Activated CD4-positive, alpha-beta T cell treated with anti-CD3 and anti-CD28 coated beads for 48 hours (primary cell): Measurements from ENCODE around the gene FCHO2.
A peak's percentile ranks its signal among the peaks of the same experiment; 100 is the strongest.

Source experiments
- DNase-seq: peaks from one replicate; pipeline ENCODE4 v3.0.0-alpha.2; 2020

FCHO2 gene

DNA sequence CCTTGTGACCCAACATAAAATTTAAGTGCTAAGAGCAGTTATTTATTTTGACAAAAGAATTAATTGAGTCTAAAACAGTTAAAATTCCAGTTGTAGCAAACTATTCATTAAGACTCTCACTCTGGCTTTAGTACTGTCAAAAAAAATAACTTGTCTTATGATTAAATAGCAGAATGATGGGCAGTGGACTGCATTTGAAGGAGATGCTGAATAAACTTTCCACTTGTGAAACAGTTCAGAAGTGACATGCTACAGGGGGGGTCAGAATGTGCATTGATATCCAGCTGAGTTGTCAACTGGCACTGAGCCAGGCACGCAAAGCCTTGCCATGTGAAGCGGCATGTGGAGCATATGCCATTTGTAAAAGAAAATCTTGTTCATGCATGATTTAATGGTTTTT lies 76.0 kb downstream of the FCHO2 start:
- DNase-seq = no peak

DNA sequence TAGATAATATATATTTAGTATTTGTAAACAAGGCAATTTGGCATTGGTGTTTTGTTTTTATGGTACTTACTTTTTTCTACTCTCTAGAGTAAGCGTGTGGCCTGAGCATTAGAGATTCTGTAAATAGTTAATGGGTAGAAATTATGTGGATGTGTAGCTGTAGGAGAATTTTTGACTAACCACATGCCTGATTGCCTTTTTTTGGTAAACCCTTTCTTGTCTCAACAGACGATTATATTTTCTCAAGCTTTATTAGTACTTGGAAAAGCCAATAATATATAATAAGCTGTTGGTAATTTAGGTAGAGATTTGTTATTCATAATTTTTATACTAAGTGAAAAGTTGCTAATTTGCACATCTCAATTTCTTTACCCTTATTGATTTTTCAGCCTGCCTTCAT lies 76.8 kb downstream of the FCHO2 start:
- no peak for DNase-seq

DNA sequence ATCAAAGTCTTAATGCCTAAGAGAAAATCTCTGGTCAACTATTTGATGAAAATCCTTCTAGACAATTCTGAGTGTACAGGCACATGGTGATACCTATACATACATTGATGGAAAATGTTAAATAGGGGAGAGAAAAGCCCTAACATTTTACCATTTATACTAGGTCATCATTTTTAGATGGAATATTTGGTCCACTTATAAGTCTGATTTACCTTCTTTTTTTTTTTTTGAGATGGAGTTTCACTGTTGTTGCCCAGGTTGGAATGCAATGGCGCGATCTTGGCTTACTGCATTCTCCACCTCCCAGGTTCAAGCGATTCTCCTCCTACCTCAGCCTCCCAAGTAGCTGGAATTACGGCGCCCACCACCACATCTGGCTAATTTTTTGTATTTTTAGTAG lies 81.7 kb downstream of the FCHO2 start:
- DNase-seq = no peak

DNA sequence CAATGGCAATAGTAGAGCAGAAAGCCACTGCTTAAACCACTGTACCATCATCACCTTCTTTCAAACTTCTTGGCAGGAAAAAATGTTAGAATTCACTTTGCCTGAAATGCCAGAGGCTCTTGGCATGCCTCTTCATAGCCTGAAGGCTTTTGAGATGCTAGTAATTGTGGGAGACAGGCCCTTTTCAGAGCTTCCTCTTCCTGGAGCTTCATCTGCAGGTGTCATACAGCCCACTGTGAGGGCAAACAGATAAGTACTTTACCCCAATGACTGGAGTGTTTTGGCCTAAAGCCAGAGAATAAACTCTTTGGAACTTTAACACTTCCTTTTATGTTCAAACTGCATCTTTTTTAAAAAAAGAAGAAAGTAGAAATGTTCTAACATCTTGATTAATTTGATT lies 83.2 kb downstream of the FCHO2 start:
- DNase-seq = no peak

DNA sequence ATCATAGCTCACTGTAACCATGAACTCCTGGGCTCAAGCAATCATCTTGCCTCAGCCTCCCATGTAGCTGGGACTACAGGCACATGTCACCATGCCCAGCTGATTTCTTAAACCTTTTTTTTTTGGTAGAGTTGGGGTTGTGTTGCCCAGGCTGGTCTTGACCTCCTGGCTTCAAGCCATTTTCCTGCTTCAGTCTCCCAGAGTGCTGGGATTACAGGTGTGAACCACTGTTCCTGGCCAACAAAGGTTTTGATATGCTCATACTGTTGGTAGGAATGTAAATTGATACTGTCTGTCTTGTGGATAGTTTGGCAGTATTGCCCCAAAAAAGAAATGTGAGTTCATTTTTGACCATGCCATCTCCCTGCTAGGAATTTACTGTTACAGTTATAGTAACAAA lies 87.2 kb downstream of the FCHO2 start:
- DNase-seq = no peak

DNA sequence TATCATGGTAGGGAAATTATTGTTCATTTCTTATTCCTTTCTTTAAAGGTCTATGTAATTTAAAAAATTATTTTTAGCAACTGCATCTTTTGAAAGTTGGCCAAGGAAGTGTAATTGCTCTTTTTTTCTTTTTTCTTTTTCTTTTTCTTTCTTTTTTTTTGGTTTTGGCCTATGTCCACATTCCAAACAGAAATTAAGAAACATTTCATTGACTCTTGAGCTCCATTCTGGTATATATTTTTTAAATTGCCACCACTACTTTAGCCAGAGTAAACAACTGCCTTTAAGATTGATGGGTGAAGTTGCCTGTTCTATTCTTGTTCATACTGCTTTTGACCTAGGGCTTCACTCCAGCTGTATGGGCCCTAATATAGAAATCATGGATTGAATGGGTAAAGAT lies 88.7 kb downstream of the FCHO2 start:
- no peak for DNase-seq

DNA sequence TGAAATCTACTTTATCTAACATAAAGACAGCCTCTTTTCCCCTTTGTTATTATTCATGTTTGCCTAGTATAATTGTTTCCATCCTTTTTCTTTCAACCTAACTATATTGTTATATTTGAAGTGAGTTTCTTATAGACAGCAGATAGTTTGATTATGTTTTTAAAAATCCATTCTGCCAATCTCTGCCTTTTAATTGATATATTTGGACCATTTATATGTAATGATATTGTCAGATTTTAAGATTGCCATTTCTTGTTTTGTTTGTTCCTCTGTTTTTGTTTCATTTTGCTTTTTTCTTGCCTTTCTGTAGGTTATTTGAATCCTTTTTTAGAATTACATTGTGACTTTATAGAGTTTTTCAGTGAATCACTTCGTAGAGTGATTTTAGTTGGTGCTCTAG lies 89.8 kb downstream of the FCHO2 start:
- DNase-seq = no peak

DNA sequence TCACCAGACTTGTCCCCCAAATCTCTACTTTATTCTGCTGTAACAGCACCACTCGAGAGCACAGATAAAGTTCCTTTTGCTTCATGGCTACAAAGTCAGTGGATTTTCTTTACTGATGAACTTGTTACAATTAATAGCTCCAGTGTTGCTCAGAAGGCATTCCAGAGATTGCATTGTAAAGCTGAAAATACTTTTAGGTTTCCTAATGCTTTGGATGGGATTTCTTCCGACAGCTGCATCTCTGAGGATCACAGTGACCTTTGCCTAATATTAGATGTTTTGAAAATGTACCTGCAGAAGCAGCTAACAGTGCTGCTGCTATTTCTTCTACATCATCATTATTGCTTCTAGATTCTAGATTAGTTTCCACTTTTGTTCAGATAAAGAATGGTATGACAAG lies 105.8 kb downstream of the FCHO2 start:
- DNase-seq = no peak

DNA sequence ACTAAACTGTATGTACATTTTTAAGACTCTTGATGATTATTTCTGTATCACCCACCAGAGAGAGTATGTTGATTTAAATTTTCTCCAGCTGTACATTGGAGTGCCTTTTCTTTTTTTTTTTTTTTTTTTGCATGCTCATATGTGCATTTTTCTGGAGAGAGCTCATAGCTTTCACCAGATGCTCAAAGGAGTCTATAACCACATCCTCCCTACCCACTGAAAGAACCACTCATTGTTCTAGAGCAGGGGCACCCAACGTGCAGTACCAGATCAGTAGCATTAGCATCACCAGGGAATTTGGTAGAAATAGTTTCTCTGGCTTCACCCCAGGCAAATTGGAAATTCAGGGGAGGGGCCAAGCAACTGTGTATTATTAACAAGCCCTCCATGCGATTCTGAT lies 110.6 kb downstream of the FCHO2 start:
- no peak for DNase-seq

DNA sequence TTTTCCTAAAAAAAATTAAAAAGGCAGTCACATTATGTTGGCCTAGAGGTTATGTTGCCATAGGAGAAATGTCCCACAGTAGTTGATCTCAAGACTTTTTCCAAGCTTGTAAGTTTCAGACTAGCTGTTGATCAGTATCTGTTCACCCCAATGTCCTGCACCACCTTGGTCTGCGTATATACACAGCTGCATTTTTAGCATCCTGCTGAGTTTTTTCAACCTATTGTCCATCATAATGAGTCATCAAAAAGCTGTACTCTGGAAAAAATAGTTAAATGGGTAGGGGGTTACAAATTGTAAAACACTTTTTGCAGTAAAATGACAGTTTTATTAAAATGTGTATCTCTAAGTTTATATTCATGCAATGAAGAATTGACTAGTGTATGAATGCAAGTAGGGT lies 111.4 kb downstream of the FCHO2 start:
- DNase-seq = no peak

DNA sequence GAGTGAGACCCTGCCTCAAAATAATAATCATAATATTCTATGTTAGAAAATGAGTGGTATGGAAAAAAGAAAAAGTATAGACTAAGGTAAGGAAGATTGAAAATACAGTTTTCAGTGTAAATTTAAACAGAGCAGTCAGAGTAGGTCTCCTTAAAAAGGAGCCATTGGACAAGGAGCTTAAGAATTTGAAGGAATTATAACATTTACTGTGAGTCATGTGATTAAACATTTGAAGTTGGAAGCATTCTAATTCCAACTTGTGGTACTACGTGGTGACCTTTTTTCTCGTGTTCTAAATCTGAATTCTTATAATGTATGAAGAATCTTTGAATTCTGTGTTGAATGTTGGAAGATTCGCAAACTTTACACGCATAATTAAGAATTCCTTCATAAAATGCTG lies 125.3 kb downstream of the FCHO2 start:
- DNase-seq = no peak

DNA sequence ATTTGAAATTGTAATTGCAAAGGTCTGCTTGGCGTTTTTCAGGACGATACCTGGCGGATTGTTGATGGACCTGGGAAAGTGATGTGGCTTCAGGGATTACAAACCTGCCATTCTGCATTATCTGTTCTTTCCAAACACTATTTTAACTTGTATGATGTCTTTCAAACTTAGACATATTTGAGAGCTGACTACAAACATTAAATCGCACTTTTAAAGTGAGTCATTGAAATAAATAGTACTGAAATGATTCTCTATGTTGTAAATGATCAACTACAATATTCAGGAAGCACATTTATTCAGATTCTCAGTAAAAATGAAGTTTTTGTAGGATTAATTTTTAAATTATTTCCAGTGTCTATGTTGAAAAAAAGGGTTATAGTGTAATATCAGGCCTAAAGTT lies 132.2 kb downstream of the FCHO2 start:
- DNase-seq = no peak

DNA sequence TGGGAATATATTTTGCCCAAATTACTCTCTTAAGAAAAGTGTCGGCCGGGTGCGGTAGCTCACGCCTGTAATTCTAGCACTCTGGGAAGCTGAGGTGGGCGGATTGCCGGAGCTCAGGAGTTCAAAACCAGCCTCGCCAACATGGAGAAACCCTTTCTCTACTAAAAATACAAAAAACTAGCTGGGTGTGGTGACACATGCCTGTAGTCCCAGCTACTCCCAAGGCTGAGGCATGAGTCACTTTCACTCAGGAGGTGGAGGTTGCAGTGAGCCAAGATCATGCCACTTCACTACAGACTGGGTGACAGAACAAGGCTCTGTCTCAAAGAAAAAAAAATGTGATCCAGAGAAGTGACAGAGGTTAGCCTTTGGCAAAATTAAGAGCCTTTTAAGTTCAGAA lies 138.1 kb downstream of the FCHO2 start:
- DNase-seq = peak; percentile 36

DNA sequence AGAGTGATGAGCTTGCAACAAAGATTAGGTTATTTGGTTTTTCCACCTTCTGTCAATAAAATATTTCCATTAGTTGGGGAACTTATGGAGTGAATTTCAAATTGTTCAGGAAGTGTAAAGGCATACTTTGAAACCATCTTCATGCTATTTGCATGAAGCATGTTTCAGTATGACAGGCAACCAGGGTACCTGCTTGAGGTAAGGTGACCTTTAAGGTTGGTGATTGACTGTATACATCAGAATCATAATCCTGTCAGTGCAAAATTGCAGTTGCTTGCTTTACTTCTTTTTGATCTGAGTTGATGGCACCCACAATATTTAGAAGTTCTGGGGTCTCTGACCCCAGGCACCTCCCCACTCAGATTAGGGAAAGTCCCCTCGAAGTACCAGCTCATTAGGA lies 138.6 kb downstream of the FCHO2 start:
- no peak for DNase-seq

DNA sequence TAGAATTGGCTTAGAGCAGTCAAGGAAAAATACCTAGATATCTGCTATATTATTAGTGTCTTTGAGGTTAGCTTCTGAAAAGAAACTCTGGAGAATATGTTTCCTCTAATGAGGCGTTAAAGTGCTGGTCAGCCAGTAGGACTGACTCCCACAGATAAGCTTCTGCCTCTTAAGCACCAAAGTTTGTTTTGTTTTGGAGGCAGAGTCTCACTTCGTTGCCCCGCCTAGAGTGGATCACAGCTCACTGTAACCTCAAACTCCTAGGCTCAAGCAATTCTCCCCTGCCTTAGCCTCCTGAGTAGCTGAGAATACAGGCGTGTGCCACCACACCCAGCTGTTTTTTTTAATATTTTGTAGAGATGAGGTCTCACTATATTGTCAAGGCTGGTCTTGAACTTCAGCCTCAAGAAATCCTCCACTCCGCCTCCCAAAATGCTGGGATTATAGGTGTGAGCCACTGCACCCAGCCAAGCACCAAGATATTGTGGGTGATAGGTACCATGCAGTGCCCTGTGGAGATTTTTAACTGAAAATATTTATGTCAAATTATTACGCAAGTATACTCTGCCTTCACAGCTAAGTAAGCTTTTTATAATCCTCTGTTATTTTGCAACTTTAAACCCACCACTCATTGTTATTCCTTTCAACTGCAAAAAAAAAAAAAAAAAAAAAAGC lies 139.9 kb downstream of the FCHO2 start:
- DNase-seq = no peak

DNA sequence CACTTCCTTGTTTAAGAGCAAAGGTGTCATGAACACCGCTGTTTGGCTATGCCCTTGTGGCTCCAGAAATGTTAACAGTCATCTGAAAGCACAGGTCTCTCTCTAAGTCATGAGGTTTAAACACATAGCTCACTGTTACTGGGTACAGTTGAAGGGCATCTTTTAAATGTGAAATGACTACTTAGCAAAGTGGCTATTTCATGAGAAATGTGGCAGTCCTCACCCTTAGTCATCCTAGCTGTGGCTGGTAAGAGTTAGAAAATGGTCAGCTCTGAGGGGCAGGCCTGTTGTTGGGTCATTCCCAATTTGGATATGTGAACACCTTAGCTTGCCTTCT lies 140.4 kb downstream of the FCHO2 start:
- no peak for DNase-seq

DNA sequence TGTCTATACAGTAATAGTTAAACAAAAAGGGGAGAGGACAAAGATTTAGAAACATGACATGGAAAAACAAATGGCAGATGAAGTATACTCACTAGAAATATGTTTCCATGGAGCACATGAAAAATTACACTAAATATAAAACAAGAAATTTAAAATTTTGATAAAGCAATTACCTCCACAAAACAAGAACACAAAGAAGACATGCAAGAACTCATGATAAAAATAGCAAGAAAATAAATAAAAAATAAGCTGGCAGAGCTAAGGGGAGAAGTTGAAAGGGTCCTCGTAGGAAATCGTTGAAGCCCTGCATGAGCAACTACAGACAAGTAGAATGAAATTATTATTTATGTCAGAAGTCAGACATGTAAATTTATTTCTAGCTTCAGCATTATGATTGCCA lies 141.9 kb downstream of the FCHO2 start:
- no peak for DNase-seq

DNA sequence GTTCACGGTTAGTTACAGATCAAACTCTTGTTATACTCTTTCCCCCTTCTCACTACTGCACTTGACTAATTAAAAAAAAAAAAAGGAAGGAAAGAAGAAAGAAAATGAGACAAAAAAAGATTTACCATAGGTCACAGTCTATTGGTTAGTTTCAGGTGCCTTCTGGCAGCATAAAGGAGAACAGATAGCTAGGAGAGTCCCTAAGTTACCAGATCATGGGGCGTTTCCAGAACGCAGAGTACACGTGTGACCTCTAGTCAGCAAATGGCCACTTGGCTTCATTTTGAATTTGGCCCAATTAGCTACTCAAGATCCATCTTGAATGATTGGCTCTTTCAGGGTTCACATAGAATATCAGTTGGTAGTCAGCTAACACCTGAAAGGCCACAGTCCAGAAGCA lies 144.3 kb downstream of the FCHO2 start:
- DNase-seq = no peak

DNA sequence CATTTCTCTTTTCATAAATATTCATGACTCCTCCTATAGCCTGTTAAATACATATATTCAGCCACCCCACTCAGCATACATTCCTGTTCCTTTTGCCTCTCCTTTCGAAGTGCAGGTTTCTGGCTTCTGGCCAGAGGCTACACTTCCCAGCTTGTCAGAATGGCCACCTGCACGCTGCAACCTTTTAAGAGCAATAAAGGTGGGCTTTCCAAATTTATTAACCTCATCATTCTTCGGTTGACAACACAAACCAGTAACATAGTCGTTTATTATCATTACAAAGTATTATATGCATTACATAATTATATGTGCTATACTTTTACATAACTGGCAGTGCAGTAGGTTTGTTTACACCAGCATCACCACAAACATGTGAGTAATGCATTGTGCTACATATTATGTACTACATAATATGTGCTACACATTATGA lies 148.0 kb downstream of the FCHO2 start:
- DNase-seq = no peak

DNA sequence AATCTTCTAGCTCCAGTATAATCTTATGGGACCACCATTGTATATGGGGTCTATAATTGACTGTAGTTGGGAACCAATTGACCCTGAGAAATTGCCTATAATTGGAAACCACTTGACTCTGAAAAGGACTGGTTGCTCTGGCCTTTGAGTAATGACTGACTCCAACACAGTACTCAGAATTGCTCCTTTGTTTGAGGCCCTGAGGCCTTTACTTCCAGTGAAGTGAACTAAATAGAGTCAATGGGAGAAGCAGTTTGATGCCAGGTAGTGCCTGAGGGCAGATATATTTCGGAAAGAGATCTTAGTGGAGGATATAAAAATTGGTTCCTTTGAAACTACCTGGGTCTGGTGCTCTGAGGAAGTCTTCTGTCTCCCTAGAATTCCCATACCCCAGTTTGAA lies 148.5 kb downstream of the FCHO2 start:
- DNase-seq = no peak

DNA sequence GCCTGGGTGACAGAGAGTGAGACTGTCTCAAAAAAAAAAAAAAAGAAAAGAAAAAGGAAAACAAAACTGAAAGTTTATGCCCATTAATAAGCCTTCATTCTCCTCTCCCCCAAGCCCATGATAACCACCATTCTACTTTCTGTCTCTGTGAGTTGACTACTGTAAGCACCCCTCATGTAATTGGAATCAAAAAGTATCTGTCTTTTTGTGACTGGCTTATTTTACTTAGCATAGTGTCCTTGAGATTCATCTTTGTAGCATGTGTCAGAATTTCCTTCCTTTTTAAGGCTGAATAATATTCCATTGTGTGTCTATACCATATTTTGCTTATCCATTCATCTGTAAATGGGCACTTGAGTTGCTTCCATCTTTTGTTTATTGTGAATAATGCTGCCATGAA lies 150.5 kb downstream of the FCHO2 start:
- no peak for DNase-seq

DNA sequence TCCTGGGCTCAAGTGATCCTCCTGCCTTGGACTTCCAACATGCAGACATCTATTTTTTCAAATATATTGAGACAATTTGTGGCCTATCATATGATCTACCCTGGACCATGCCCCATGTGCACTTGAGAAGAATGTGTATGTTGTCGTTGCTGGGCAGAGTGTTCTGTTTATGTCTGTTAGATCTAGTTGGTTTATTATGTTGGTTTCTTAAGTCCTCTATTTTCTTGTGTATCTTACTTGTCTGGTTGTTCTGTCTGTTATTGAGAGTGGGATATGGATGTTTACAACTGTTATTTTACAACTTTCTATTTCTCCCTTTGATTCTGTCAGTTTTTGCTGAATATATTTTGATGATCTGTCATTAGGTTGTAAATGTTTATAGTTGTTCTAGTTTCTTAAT lies 154.3 kb downstream of the FCHO2 start:
- no peak for DNase-seq

DNA sequence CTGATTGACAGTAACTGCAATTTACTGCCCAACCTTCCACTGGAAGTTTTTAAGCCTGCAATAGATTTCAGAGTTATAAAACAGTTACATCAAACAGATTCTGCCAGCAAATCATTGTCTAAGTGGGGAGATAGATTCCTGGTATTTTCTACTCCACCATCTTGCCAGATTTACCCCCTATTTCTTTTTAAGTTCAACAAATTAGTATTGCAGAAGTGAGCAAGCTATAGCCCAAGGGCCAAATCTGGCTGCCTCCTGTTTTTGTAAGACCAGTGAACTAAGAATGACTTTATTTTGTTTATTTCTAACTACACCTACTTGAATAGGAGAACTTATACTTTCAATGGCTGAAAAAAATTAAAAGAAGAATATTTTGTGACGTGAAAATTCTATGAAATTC lies 155.7 kb downstream of the FCHO2 start:
- no peak for DNase-seq

DNA sequence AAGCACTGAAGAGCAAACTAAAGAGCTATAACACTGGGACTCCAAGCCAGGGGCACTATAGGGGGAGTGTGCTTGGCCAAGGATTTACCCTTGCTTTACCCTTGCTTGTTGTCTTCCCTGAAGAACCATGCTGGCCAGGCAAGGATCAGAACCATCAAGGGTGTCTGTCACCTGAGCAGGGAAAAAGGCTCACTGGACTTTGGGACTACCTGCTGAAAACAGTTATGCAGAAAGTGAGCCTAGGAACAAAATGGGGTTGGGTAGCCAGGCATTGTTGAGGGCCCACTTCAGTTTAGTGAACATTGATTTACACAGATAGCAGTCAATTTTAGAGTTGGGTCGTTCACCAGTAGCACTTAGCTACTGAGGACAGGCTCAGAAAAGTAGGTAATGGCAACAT lies 156.5 kb downstream of the FCHO2 start:
- DNase-seq = no peak

DNA sequence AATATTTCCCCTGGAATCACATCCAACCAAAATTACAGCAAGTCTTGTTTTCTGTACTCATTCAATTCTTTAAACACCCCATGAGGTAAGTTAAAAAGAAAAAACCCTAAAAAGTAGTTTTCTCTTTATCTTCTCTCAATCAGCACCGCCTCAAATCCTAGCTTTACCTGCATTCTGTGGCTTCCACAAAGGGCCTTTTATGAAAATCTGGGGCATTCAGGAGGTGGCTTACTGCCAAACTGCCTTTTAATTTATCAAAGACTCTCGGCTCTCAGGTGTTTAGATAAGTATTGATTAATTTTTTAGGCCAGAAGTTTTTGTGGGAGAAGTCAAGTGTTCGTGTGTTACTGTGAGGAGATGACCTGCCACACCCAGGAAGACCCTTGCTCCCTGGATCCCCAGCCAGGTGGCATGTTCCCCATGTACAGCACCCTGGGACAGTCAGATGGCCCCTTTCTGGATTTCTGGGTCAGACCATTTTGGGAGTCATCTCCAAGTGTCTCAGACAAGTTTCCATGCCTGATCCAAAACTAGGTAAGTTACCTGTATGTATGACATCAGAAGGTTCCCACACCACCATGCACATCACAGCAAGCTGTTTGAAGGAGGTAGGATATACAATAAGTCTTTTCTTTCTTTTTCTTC lies 158.3 kb downstream of the FCHO2 start:
- DNase-seq = no peak
